H9 (cell line): Measurements from ENCODE around the gene STX1A. TPM values are rescaled to one million over a fixed set of nuclear protein-coding genes. Genes with fewer than 3 reads are reported as not detected.

Experiments
- DNase-seq: peaks from one replicate; pipeline ENCODE4 v3.0.0-alpha.2; 2017
- H2AFZ ChIP-seq: one replicate; pipeline ENCODE4 v1.6.1; 2013; ENCODE audit warnings: mild to moderate bottlenecking, low read length, control low read depth, moderate library complexity
- H2AK5ac ChIP-seq: 2 replicates; pipeline ENCODE4 v1.6.1; 2013; ENCODE audit warnings: low read length, control low read depth, mixed read lengths; ENCODE audit not compliant: insufficient read length
- H2BK120ac ChIP-seq: one replicate; pipeline ENCODE4 v1.6.1; 2013; ENCODE audit warnings: low read depth, mild to moderate bottlenecking, low read length, control low read depth, inconsistent platforms; ENCODE audit not compliant: poor library complexity, severe bottlenecking
- H2BK12ac ChIP-seq: 2 replicates; pipeline ENCODE4 v1.6.1; 2013; ENCODE audit warnings: low read length, control low read depth, mixed read lengths, low read depth; ENCODE audit not compliant: insufficient read length
- H2BK15ac ChIP-seq: 2 replicates; pipeline ENCODE4 v1.6.1; 2013; ENCODE audit warnings: low read depth, low read length, control low read depth
- H2BK20ac ChIP-seq: one replicate; pipeline ENCODE4 v1.6.1; 2013; ENCODE audit warnings: low read depth, mild to moderate bottlenecking, low read length, control low read depth, inconsistent platforms; ENCODE audit not compliant: poor library complexity, severe bottlenecking
- H2BK5ac ChIP-seq: 2 replicates; pipeline ENCODE4 v1.6.1; 2013; ENCODE audit warnings: low read length, control low read depth, mixed read lengths; ENCODE audit not compliant: insufficient read length
- H3K14ac ChIP-seq: 2 replicates; pipeline ENCODE4 v1.6.1; 2013; ENCODE audit warnings: low read length, control low read depth; ENCODE audit not compliant: insufficient read depth
- H3K18ac ChIP-seq: 2 replicates; pipeline ENCODE4 v1.6.1; 2013; ENCODE audit warnings: low read depth, mild to moderate bottlenecking, mixed read lengths, low read length, control low read depth; ENCODE audit not compliant: insufficient read length
- H3K23ac ChIP-seq: 2 replicates; pipeline ENCODE4 v1.6.1; 2013; ENCODE audit warnings: low read length, control low read depth, mixed read lengths, low read depth; ENCODE audit not compliant: insufficient read length
- H3K23me2 ChIP-seq: 2 replicates; pipeline ENCODE4 v1.6.1; 2013; ENCODE audit warnings: low read depth, mild to moderate bottlenecking, mixed read lengths, low read length, control low read depth; ENCODE audit not compliant: insufficient read length, poor library complexity, severe bottlenecking
- H3K27ac ChIP-seq: 2 replicates; pipeline ENCODE4 v1.5.1; 2013; ENCODE audit warnings: low read length, control low read depth, mixed read lengths, low read depth; ENCODE audit not compliant: insufficient read length
- H3K27me3 ChIP-seq: 2 replicates; pipeline ENCODE4 v1.6.1; 2013; ENCODE audit warnings: low read length, control low read depth, inconsistent platforms; ENCODE audit not compliant: insufficient read depth
- H3K4ac ChIP-seq: 2 replicates; pipeline ENCODE4 v1.6.1; 2013; ENCODE audit warnings: low read depth, mild to moderate bottlenecking, control low read depth, inconsistent platforms, low read length, moderate library complexity
- H3K4me1 ChIP-seq: 2 replicates; pipeline ENCODE4 v1.6.1; 2013; ENCODE audit warnings: low read length, control low read depth, inconsistent platforms; ENCODE audit not compliant: insufficient read depth
- H3K4me2 ChIP-seq: 2 replicates; pipeline ENCODE4 v1.6.1; 2013; ENCODE audit warnings: low read length, control low read depth, mixed read lengths; ENCODE audit not compliant: insufficient read length, insufficient read depth
- H3K56ac ChIP-seq: 2 replicates; pipeline ENCODE4 v1.6.1; 2013; ENCODE audit warnings: low read depth, mild to moderate bottlenecking, mixed read lengths, low read length, control low read depth; ENCODE audit not compliant: insufficient read length
- H3K79me1 ChIP-seq: 2 replicates; pipeline ENCODE4 v1.6.1; 2013; ENCODE audit warnings: low read depth, mild to moderate bottlenecking, moderate library complexity, low read length, control low read depth, inconsistent platforms; ENCODE audit not compliant: insufficient read depth, poor library complexity, severe bottlenecking
- H3K79me2 ChIP-seq: 2 replicates; pipeline ENCODE4 v1.6.1; 2013; ENCODE audit warnings: low read length, control low read depth, inconsistent platforms; ENCODE audit not compliant: insufficient read depth
- H3K9ac ChIP-seq: 2 replicates; pipeline ENCODE4 v1.6.1; 2013; ENCODE audit warnings: low read length, control low read depth, mixed read lengths; ENCODE audit not compliant: insufficient read length; ENCODE audit errors: extremely low read depth
- H3K9me3 ChIP-seq: one replicate; pipeline ENCODE4 v1.6.1; 2013; ENCODE audit warnings: low read depth, low read length, inconsistent platforms; ENCODE audit not compliant: control insufficient read depth
- H3T11ph ChIP-seq: one replicate; pipeline ENCODE4 v1.6.1; 2013; ENCODE audit warnings: mild to moderate bottlenecking, low read length, control low read depth, inconsistent platforms
- H4K20me1 ChIP-seq: one replicate; pipeline ENCODE4 v1.6.1; 2013; ENCODE audit not compliant: control insufficient read depth, insufficient read length, insufficient read depth
- H4K5ac ChIP-seq: 2 replicates; pipeline ENCODE4 v1.6.1; 2013; ENCODE audit warnings: low read depth, mild to moderate bottlenecking, mixed read lengths, low read length, control low read depth; ENCODE audit not compliant: insufficient read length
- H4K8ac ChIP-seq: replicated peaks from 2 replicates; pipeline ENCODE4 v1.6.1; 2013; ENCODE audit warnings: low read length, control low read depth, mixed read lengths, low read depth; ENCODE audit not compliant: insufficient read length
- H4K91ac ChIP-seq: 2 replicates; pipeline ENCODE4 v1.6.1; 2013; ENCODE audit warnings: low read depth, mild to moderate bottlenecking, moderate library complexity, mixed read lengths, low read length, control low read depth; ENCODE audit not compliant: insufficient read length
- H3K27ac Mint-ChIP-seq, 3 experiments: 2 replicates in 2 of 3; 3 replicates in 1 of 3; pipeline ENCODE4 v1.8.0; 2020 to 2021; ENCODE audit warnings: mixed read lengths in 3 of 3, mild to moderate bottlenecking in 1 of 3, moderate library complexity in 1 of 3
- H3K27me3 Mint-ChIP-seq: 2 replicates; pipeline ENCODE4 v1.8.0; 2021; ENCODE audit warnings: low read depth, mild to moderate bottlenecking, moderate library complexity, mixed read lengths
- H3K36me3 Mint-ChIP-seq, 3 experiments: 2 replicates in 2 of 3; 3 replicates in 1 of 3; pipeline ENCODE4 v1.8.0; 2020 to 2021; ENCODE audit warnings: low read depth in 3 of 3, mixed read lengths in 3 of 3; ENCODE audit not compliant: insufficient read depth in 1 of 3
- H3K4me1 Mint-ChIP-seq, 2 experiments: 2 replicates each; pipeline ENCODE4 v1.8.0; 2020; ENCODE audit warnings: mixed read lengths in 2 of 2
- H3K4me3 Mint-ChIP-seq, 2 experiments: 2 replicates in 1 of 2; 3 replicates in 1 of 2; pipeline ENCODE4 v1.8.0; 2020 to 2021; ENCODE audit warnings: mild to moderate bottlenecking in 2 of 2, mixed read lengths in 2 of 2, moderate library complexity in 1 of 2
- H3K9me3 Mint-ChIP-seq, 2 experiments: 2 replicates in 1 of 2; 3 replicates in 1 of 2; pipeline ENCODE4 v1.8.0; 2020; ENCODE audit warnings: mild to moderate bottlenecking in 2 of 2, mixed read lengths in 2 of 2, moderate library complexity in 1 of 2
- CTCF ChIP-seq: fragments of 200-600 bp; sonication (generic); conservative IDR thresholded peaks from 3 replicates; pipeline ENCODE4 v1.8.0; 2021; ENCODE audit warnings: antibody characterized with exemption, mild to moderate bottlenecking
- WGBS: extraction: QIAGEN DNeasy Blood & Tissue Kit; methylation state at CpG from one replicate; pipeline ENCODE4 v1.1.7; 2013; ENCODE audit warnings: missing lambda C conversion rate, low lambda C conversion rate, mixed read lengths; ENCODE audit not compliant: insufficient read length; ENCODE audit errors: extremely low coverage; 5-methylcytosine and 5-hydroxymethylcytosine counted together
- total RNA-seq: library from RNA; stranded (reverse); gene quantifications from 2 replicates; pipeline ENCODE4 v1.2.1, GENCODE V29; 2021

STX1A gene
- total RNA-seq, 1 experiment from 2014 or later = 10.1 TPM

- no peaks in the 10 kb centered on the region for H3K9me3 ChIP-seq
- no peaks in the 10 kb centered on the region for H3K4me1 Mint-ChIP-seq
- H3K79me2 ChIP-seq = no peaks in the 10 kb centered on the region
- no peak overlapping the region for H3K23ac ChIP-seq
- H3K23me2 ChIP-seq = no peaks in the 10 kb centered on the region
- no peak overlapping the region for H3K4me2 ChIP-seq
- H3K4me1 ChIP-seq = no peaks in the 10 kb centered on the region
- no peak overlapping the region for H4K8ac ChIP-seq
- H2BK5ac ChIP-seq = no peak overlapping the region
- no peaks in the 10 kb centered on the region for H3K9me3 Mint-ChIP-seq
- no peak overlapping the region for H3T11ph ChIP-seq
- no peak overlapping the region for H2AK5ac ChIP-seq
- H3K56ac ChIP-seq = peak overlapping the region; percentile 56
- no peak overlapping the region for H2AFZ ChIP-seq
- no peaks in the 10 kb centered on the region for H3K79me1 ChIP-seq
- no peak overlapping the region for H3K27ac ChIP-seq
- H4K20me1 ChIP-seq = no peaks in the 10 kb centered on the region
- no CpG with 5 or more reads among the region's 4 CpGs for WGBS
- no peak overlapping the region for H3K27ac Mint-ChIP-seq
- no peak overlapping the region for H3K14ac ChIP-seq
- H4K5ac ChIP-seq = no peak overlapping the region
- no peak overlapping the region for H3K4me3 Mint-ChIP-seq
- no peak overlapping the region for H2BK20ac ChIP-seq
- H3K18ac ChIP-seq = no peak overlapping the region
- TF ChIP-seq CTCF = no peak
- no peak overlapping the region for H2BK12ac ChIP-seq
- H2BK15ac ChIP-seq = no peak overlapping the region
- no peak overlapping the region for H4K91ac ChIP-seq
- peaks cover 41 to 75% (median 59%) of the 10 kb centered on the region in 3 experiments for H3K36me3 Mint-ChIP-seq
- no peak overlapping the region for H3K4ac ChIP-seq
- DNase-seq = no peak
- no peak overlapping the region for H2BK120ac ChIP-seq
- no peak overlapping the region for H3K9ac ChIP-seq
- H3K27me3 ChIP-seq = no peaks in the 10 kb centered on the region
- H3K27me3 Mint-ChIP-seq = no peaks in the 10 kb centered on the region; the same call in 1 of the 2 replicates
Measured at GRCh38 chr7:73696372-73696771, 23.1 kb downstream of the STX1A start.
